ENCODE measurements around the gene CIBAR2. TPM values are rescaled to one million over a fixed set of nuclear protein-coding genes. Genes with fewer than 3 reads are reported as not detected.

CIBAR2 gene
- total and polyA plus RNA-seq, 2 experiments from 2014 or later: not detected

DNA sequence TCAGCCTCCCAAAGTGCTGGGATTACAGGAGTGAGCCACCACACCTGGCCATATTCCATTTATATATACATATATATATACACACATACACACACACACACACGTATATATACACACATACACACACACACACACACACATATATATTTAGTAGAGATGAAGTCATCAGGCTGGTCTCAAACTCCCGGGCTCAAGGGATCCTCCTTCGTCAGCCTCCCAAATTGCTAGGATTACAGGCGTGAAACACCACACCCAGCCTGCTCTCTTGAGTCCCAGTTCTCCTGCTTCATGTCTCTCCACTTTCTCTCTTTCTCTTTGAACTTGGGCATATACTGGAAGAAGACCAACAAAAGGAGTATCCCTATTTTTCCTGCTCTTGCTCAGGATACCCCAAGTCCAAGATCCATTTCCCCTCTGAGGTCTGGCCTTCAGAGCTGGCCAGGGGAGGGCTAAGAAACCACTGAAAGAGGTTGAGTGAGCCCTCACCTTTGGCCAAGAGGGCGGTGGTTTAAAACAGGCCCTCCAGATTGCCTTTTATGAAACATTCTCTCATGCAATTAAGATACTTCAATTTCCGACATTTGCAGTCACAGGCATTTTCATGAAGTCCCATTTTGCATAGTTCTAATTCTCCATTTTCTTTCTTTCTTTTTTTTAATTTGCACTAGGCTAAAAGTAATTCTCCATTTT is 37.9 kb downstream of the CIBAR2 start:
- no peaks in the 10 kb centered on the region for H3K9me2 ChIP-seq (ENCODE audit: insufficient read depth)
- DNase-seq (ENCODE audit: low spot score) (no peak), ATAC-seq (no peak)
- peaks cover 21% of the 10 kb centered on the region for H3K27me3 Mint-ChIP-seq (ENCODE audit: insufficient read depth, low read depth, poor library complexity)
- H3K4me1 Mint-ChIP-seq: peaks cover 13% of the 10 kb centered on the region
- H3K36me3 Mint-ChIP-seq (ENCODE audit: low read depth): peaks cover 4% of the 10 kb centered on the region; the same call in 1 of the 3 replicates
- no peaks in the 10 kb centered on the region; the same call in 1 of the 2 replicates for H3K4me1 ChIP-seq (ENCODE audit: insufficient read depth)
- no peaks in the 10 kb centered on the region for H3K27me3 ChIP-seq (ENCODE audit: insufficient read depth)
- no peaks in the 10 kb centered on the region for H3K79me2 ChIP-seq (replicated peaks; ENCODE audit: insufficient read depth)
- TF ChIP-seq EZH2 (IDR thresholded peaks at IDR 0.05; ENCODE audit: low read depth, unreplicated experiment) (no peak), CREB1 (CRISPR knock-in tag; IDR thresholded peaks at IDR 0.05; ENCODE audit: low read depth) (no peak), STAT1 (IDR thresholded peaks at IDR 0.05; ENCODE audit: unreplicated experiment) (no peak), JUNB (IDR thresholded peaks at IDR 0.05; ENCODE audit: unreplicated experiment) (no peak), ZNF114 (CRISPR knock-in tag; IDR thresholded peaks at IDR 0.05) (no peak), EZH2phosphoT487 (IDR thresholded peaks at IDR 0.05; ENCODE audit: unreplicated experiment) (no peak), POLR2AphosphoS5 (IDR thresholded peaks at IDR 0.05; ENCODE audit: low read depth) (no peak), NANOG (IDR thresholded peaks at IDR 0.05; ENCODE audit: borderline replicate concordance) (no peak), ZNF331 (CRISPR knock-in tag; IDR thresholded peaks at IDR 0.05; ENCODE audit: low read depth) (no peak)
- TF ChIP-seq, protein P1, sequence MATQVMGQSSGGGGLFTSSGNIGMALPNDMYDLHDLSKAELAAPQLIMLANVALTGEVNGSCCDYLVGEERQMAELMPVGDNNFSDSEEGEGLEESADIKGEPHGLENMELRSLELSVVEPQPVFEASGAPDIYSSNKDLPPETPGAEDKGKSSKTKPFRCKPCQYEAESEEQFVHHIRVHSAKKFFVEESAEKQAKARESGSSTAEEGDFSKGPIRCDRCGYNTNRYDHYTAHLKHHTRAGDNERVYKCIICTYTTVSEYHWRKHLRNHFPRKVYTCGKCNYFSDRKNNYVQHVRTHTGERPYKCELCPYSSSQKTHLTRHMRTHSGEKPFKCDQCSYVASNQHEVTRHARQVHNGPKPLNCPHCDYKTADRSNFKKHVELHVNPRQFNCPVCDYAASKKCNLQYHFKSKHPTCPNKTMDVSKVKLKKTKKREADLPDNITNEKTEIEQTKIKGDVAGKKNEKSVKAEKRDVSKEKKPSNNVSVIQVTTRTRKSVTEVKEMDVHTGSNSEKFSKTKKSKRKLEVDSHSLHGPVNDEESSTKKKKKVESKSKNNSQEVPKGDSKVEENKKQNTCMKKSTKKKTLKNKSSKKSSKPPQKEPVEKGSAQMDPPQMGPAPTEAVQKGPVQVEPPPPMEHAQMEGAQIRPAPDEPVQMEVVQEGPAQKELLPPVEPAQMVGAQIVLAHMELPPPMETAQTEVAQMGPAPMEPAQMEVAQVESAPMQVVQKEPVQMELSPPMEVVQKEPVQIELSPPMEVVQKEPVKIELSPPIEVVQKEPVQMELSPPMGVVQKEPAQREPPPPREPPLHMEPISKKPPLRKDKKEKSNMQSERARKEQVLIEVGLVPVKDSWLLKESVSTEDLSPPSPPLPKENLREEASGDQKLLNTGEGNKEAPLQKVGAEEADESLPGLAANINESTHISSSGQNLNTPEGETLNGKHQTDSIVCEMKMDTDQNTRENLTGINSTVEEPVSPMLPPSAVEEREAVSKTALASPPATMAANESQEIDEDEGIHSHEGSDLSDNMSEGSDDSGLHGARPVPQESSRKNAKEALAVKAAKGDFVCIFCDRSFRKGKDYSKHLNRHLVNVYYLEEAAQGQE (IDR thresholded peaks at IDR 0.05; ENCODE audit: unreplicated experiment): no peak
- TF ChIP-seq, protein P2, sequence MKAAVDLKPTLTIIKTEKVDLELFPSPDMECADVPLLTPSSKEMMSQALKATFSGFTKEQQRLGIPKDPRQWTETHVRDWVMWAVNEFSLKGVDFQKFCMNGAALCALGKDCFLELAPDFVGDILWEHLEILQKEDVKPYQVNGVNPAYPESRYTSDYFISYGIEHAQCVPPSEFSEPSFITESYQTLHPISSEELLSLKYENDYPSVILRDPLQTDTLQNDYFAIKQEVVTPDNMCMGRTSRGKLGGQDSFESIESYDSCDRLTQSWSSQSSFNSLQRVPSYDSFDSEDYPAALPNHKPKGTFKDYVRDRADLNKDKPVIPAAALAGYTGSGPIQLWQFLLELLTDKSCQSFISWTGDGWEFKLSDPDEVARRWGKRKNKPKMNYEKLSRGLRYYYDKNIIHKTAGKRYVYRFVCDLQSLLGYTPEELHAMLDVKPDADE (IDR thresholded peaks at IDR 0.05): no peak
- TF ChIP-seq, protein P3, sequence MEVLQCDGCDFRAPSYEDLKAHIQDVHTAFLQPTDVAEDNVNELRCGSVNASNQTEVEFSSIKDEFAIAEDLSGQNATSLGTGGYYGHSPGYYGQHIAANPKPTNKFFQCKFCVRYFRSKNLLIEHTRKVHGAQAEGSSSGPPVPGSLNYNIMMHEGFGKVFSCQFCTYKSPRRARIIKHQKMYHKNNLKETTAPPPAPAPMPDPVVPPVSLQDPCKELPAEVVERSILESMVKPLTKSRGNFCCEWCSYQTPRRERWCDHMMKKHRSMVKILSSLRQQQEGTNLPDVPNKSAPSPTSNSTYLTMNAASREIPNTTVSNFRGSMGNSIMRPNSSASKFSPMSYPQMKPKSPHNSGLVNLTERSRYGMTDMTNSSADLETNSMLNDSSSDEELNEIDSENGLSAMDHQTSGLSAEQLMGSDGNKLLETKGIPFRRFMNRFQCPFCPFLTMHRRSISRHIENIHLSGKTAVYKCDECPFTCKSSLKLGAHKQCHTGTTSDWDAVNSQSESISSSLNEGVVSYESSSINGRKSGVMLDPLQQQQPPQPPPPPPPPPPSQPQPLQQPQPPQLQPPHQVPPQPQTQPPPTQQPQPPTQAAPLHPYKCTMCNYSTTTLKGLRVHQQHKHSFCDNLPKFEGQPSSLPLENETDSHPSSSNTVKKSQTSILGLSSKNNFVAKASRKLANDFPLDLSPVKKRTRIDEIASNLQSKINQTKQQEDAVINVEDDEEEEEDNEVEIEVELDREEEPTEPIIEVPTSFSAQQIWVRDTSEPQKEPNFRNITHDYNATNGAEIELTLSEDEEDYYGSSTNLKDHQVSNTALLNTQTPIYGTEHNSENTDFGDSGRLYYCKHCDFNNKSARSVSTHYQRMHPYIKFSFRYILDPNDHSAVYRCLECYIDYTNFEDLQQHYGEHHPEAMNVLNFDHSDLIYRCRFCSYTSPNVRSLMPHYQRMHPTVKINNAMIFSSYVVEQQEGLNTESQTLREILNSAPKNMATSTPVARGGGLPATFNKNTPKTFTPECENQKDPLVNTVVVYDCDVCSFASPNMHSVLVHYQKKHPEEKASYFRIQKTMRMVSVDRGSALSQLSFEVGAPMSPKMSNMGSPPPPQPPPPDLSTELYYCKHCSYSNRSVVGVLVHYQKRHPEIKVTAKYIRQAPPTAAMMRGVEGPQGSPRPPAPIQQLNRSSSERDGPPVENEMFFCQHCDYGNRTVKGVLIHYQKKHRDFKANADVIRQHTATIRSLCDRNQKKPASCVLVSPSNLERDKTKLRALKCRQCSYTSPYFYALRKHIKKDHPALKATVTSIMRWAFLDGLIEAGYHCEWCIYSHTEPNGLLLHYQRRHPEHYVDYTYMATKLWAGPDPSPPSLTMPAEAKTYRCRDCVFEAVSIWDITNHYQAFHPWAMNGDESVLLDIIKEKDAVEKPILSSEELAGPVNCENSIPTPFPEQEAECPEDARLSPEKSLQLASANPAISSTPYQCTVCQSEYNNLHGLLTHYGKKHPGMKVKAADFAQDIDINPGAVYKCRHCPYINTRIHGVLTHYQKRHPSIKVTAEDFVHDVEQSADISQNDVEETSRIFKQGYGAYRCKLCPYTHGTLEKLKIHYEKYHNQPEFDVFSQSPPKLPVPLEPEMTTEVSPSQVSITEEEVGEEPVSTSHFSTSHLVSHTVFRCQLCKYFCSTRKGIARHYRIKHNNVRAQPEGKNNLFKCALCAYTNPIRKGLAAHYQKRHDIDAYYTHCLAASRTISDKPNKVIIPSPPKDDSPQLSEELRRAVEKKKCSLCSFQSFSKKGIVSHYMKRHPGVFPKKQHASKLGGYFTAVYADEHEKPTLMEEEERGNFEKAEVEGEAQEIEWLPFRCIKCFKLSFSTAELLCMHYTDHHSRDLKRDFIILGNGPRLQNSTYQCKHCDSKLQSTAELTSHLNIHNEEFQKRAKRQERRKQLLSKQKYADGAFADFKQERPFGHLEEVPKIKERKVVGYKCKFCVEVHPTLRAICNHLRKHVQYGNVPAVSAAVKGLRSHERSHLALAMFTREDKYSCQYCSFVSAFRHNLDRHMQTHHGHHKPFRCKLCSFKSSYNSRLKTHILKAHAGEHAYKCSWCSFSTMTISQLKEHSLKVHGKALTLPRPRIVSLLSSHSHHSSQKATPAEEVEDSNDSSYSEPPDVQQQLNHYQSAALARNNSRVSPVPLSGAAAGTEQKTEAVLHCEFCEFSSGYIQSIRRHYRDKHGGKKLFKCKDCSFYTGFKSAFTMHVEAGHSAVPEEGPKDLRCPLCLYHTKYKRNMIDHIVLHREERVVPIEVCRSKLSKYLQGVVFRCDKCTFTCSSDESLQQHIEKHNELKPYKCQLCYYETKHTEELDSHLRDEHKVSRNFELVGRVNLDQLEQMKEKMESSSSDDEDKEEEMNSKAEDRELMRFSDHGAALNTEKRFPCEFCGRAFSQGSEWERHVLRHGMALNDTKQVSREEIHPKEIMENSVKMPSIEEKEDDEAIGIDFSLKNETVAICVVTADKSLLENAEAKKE (CRISPR knock-in tag; IDR thresholded peaks at IDR 0.05): no peak
- TF ChIP-seq, protein P4, sequence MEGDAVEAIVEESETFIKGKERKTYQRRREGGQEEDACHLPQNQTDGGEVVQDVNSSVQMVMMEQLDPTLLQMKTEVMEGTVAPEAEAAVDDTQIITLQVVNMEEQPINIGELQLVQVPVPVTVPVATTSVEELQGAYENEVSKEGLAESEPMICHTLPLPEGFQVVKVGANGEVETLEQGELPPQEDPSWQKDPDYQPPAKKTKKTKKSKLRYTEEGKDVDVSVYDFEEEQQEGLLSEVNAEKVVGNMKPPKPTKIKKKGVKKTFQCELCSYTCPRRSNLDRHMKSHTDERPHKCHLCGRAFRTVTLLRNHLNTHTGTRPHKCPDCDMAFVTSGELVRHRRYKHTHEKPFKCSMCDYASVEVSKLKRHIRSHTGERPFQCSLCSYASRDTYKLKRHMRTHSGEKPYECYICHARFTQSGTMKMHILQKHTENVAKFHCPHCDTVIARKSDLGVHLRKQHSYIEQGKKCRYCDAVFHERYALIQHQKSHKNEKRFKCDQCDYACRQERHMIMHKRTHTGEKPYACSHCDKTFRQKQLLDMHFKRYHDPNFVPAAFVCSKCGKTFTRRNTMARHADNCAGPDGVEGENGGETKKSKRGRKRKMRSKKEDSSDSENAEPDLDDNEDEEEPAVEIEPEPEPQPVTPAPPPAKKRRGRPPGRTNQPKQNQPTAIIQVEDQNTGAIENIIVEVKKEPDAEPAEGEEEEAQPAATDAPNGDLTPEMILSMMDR (conservative IDR thresholded peaks at IDR 0.05; ENCODE audit: low read depth in 2 of 2): no peak
- H3K4me3 ChIP-seq: no peak overlapping the region
- no peak overlapping the region for H3K27ac Mint-ChIP-seq
- no peak overlapping the region for H3K4me2 ChIP-seq
- no peak overlapping the region for H3K27ac ChIP-seq (ENCODE audit: low read depth)
- no peak overlapping the region for H2AFZ ChIP-seq
- no peaks in the 10 kb centered on the region for H3K36me3 ChIP-seq (ENCODE audit: insufficient read depth)
- no peaks in the 10 kb centered on the region for H3K9me3 Mint-ChIP-seq
- no peaks in the 10 kb centered on the region; the same call in 1 of the 2 replicates for H4K20me1 ChIP-seq (replicated peaks; ENCODE audit: insufficient read depth)
- no peak overlapping the region for H3K4me3 Mint-ChIP-seq
- H3F3A ChIP-seq (replicated peaks; ENCODE audit: low read depth): no peaks in the 10 kb centered on the region
